GM12878 (cell line): Measurements from ENCODE around the gene TPST1. TPM values are rescaled to one million over a fixed set of nuclear protein-coding genes. Genes with fewer than 3 reads are reported as not detected.

Experiments used
- ATAC-seq: fragments of 200-7000 bp; cut with Tn5 transposase; 3 replicates; pipeline ENCODE4 v1.9.1; 2020; ENCODE audit warnings: mild to moderate bottlenecking, moderate library complexity
- BruUV-seq: library from RNA; stranded (reverse); fragments of 400-500 nt; replicated peaks from 2 replicates; lab custom pipeline; 2021; lab: Mats Ljungman, UMichigan
- CTCF ChIA-PET: fragments of 300-600 bp; sonication (Branson Sonifier 250); formaldehyde crosslinking; extraction: SDS; loops from one replicate; lab custom pipeline; 2021; ENCODE audit warnings: inconsistent platforms; lab: Yijun Ruan, JAX
- POLR2A ChIA-PET: fragments of 350-600 bp; formaldehyde crosslinking; extraction: SDS; loops from one replicate; lab custom pipeline; 2021; ENCODE audit warnings: inconsistent platforms; lab: Charles Lee
- RAD21 ChIA-PET: fragments of 300-600 bp; sonication (Branson Sonifier 250); formaldehyde crosslinking; loops from one replicate; lab custom pipeline; 2023; ENCODE audit warnings: antibody characterized with exemption; ENCODE audit not compliant: unreplicated experiment; lab: Charles Lee
- SMC1A ChIA-PET: fragments of 300-600 bp; sonication (Branson Sonifier 250); formaldehyde crosslinking; loops from one replicate; lab custom pipeline; 2023; ENCODE audit not compliant: unreplicated experiment, uncharacterized antibody; lab: Charles Lee
- DNase-seq: peaks from one replicate; pipeline ENCODE4 v3.0.0-alpha.2; 2011; ENCODE audit warnings: low read depth, low spot score
- FAIRE-seq: peaks from 3 replicates; lab custom pipeline; 2011; peaks lifted over from hg19 to GRCh38; lab: Jason Lieb, UNC
- H2AFZ ChIP-seq: 2 replicates; pipeline ENCODE4 v1.6.0; 2011; ENCODE audit warnings: low read depth, low read length, control low read depth; ENCODE audit not compliant: control insufficient read depth
- H3K27ac ChIP-seq: 2 replicates; pipeline ENCODE4 v1.5.1; 2011; ENCODE audit warnings: control low read depth; ENCODE audit not compliant: control insufficient read depth, insufficient read depth
- H3K27me3 ChIP-seq, 2 experiments: replicated peaks in 1 of 2; 2 replicates each; pipeline versions ENCODE4 v1.6.0 to v1.6.1; 2011; ENCODE audit warnings: low read length in 1 of 2; ENCODE audit not compliant: control insufficient read depth in 2 of 2, insufficient read depth in 2 of 2
- H3K36me3 ChIP-seq, 2 experiments: 2 replicates each; pipeline ENCODE4 v1.5.1; 2011; ENCODE audit warnings: low read length in 1 of 2; ENCODE audit not compliant: control insufficient read depth in 2 of 2, insufficient read depth in 2 of 2
- H3K4me1 ChIP-seq: 2 replicates; pipeline ENCODE4 v1.6.1; 2011; ENCODE audit warnings: mild to moderate bottlenecking, low read length, moderate library complexity, mixed read lengths; ENCODE audit not compliant: control insufficient read depth, insufficient read depth
- H3K4me2 ChIP-seq: 2 replicates; pipeline ENCODE4 v1.6.0; 2011; ENCODE audit warnings: control low read depth; ENCODE audit not compliant: control insufficient read depth, insufficient read depth
- H3K4me3 ChIP-seq: fragments of 200-600 bp; sonication (generic); 2 replicates; pipeline ENCODE4 v1.5.1; 2016
- H3K79me2 ChIP-seq: 2 replicates; pipeline ENCODE4 v1.6.0; 2011; ENCODE audit warnings: low read length; ENCODE audit not compliant: control insufficient read depth, insufficient read depth
- H3K9ac ChIP-seq: 2 replicates; pipeline ENCODE4 v1.8.0; 2011; ENCODE audit warnings: low read length, control low read depth, mixed read lengths; ENCODE audit not compliant: control insufficient read depth, insufficient read depth
- H3K9me3 ChIP-seq: replicated peaks from 3 replicates; pipeline ENCODE4 v1.5.1; 2011; ENCODE audit warnings: mild to moderate bottlenecking, low read length; ENCODE audit not compliant: control insufficient read depth, insufficient read depth
- H4K20me1 ChIP-seq: 2 replicates; pipeline ENCODE4 v1.6.0; 2011; ENCODE audit not compliant: control insufficient read depth, insufficient read depth
- BHLHE40 ChIP-seq, 2 experiments: fragments of 450-650 bp in 1 of 2; IDR thresholded peaks; 2 replicates each; pipeline ENCODE4 v1.6.1; 2011 to 2017; ENCODE audit warnings: low read depth in 2 of 2, borderline replicate concordance in 1 of 2, improper control_type of control experiment in 1 of 2, low read length in 1 of 2, mild to moderate bottlenecking in 1 of 2
- BMI1 ChIP-seq: fragments of 450-650 bp; IDR thresholded peaks from 2 replicates; pipeline ENCODE4 v1.6.1; 2016; ENCODE audit warnings: mild to moderate bottlenecking, moderate library complexity, borderline replicate concordance
- CBX3 ChIP-seq: fragments of 200-600 bp; sonication (generic); IDR thresholded peaks from 2 replicates; pipeline ENCODE4 v1.6.1; 2016; ENCODE audit warnings: low read depth, borderline replicate concordance
- CBX5 ChIP-seq: sonication (generic); IDR thresholded peaks from 2 replicates; pipeline ENCODE4 v1.6.1; 2016; ENCODE audit warnings: low read depth, moderate library complexity, mild to moderate bottlenecking, inconsistent platforms
- CEBPB ChIP-seq, 2 experiments: fragments of 150-350 bp in 1 of 2; IDR thresholded peaks; 2 replicates each; pipeline ENCODE4 v1.6.1; 2012 to 2014; ENCODE audit warnings: low read depth in 2 of 2, low read length in 2 of 2, borderline replicate concordance in 1 of 2, inconsistent platforms in 1 of 2
- EP300 ChIP-seq, 2 experiments: fragments of 150-350 bp in 1 of 2; IDR thresholded peaks; 2 replicates each; pipeline ENCODE4 v1.6.1; 2011 to 2012; ENCODE audit warnings: low read depth in 2 of 2, low read length in 2 of 2, borderline replicate concordance in 1 of 2, improper control_type of control experiment in 1 of 2, inconsistent platforms in 1 of 2; ENCODE audit not compliant: control insufficient read depth in 1 of 2
- FOXK2 ChIP-seq: fragments of 450-650 bp; IDR thresholded peaks from 2 replicates; pipeline ENCODE4 v1.6.1; 2017; ENCODE audit warnings: mild to moderate bottlenecking, moderate library complexity
- MTA3 ChIP-seq: IDR thresholded peaks from 2 replicates; pipeline ENCODE4 v1.6.1; 2012; ENCODE audit warnings: low read length, inconsistent platforms, borderline replicate concordance
- RAD51 ChIP-seq: fragments of 450-650 bp; IDR thresholded peaks from 2 replicates; pipeline ENCODE4 v1.6.1; 2016; ENCODE audit warnings: moderate library complexity, mild to moderate bottlenecking, inconsistent platforms
- RBBP5 ChIP-seq: fragments of 200-600 bp; sonication (generic); conservative IDR thresholded peaks from 2 replicates; pipeline ENCODE4 v1.6.1; 2016
- RFX5 ChIP-seq: IDR thresholded peaks from 2 replicates; pipeline ENCODE4 v1.6.1; 2011; ENCODE audit warnings: low read depth, low read length, improper control_type of control experiment
- SUPT20H ChIP-seq: IDR thresholded peaks from 2 replicates; pipeline ENCODE4 v1.6.1; 2011; ENCODE audit warnings: low read depth, mild to moderate bottlenecking, low read length, moderate library complexity, borderline replicate concordance; ENCODE audit not compliant: control insufficient read depth
- ZNF217 ChIP-seq: fragments of 450-650 bp; IDR thresholded peaks from 2 replicates; pipeline ENCODE4 v1.6.1; 2017; ENCODE audit warnings: antibody characterized with exemption, mild to moderate bottlenecking
- ZNF384 ChIP-seq: IDR thresholded peaks from 2 replicates; pipeline ENCODE4 v1.6.1; 2012; ENCODE audit warnings: low read depth, mild to moderate bottlenecking, low read length, improper control_type of control experiment, borderline replicate concordance
- ZZZ3 ChIP-seq: IDR thresholded peaks from 2 replicates; pipeline ENCODE4 v1.6.1; 2011; ENCODE audit warnings: low read depth; ENCODE audit not compliant: control insufficient read depth, insufficient read length
- WGBS: methylation state at CpG from one replicate; pipeline ENCODE4 v1.1.6; 2016; ENCODE audit warnings: low lambda C conversion rate; ENCODE audit not compliant: insufficient replicate concordance, insufficient coverage; ENCODE audit errors: missing lambda C conversion rate; 5-methylcytosine and 5-hydroxymethylcytosine counted together
- in situ Hi-C: fragments of 300-500 bp; cut with MboI; formaldehyde crosslinking; loops from 9 replicates; pipeline ENCODE4 v1.14.3; 2018; ENCODE audit warnings: mixed read lengths
- intact Hi-C: fragments of 100-400 bp; cut with micrococcal nuclease; formaldehyde crosslinking; loops from one replicate; pipeline ENCODE4 v1.14.2; 2022; ENCODE audit not compliant: unreplicated experiment
- polyA plus RNA-seq, 11 experiments: library from polyadenylated mRNA; depleted of rRNA in 4 of 11; unstranded in 6 of 11; stranded (reverse) in 5 of 11; fragments of >200 nt; fragmentation: Nextera tagmentation in 4 of 11; fragmentation: Illumina TruSeq in 1 of 11; extraction: Ambion mirVana in 4 of 11; extraction: Trizol in 1 of 11; gene quantifications; 1 replicate in 1 of 11; 2 replicates in 10 of 11; pipeline versions ENCODE4 v1.2.1 to v1.2.3, GENCODE V29; 2011 to 2016; ENCODE audit warnings: inconsistent platforms in 2 of 11, missing spikeins in 2 of 11, low read depth in 1 of 11
- total RNA-seq, 4 experiments: library from RNA; depleted of rRNA in 3 of 4; stranded (reverse); fragments of >200 nt in 3 of 4; fragmentation: Illumina TruSeq in 1 of 4; extraction: Trizol in 1 of 4; gene quantifications; 2 replicates each; pipeline versions ENCODE4 v1.2.1 to v1.2.3, GENCODE V29; 2013 to 2021
- TF ChIP-seq, protein P1 (sequence below): IDR thresholded peaks from 2 replicates; pipeline ENCODE4 v1.6.1; 2012; ENCODE audit warnings: low read depth, low read length, improper control_type of control experiment
- TF ChIP-seq, protein P2 (sequence below): fragments of 450-650 bp; IDR thresholded peaks from 2 replicates; pipeline ENCODE4 v1.6.1; 2016; ENCODE audit warnings: mild to moderate bottlenecking

The TPST1 gene
- total and polyA plus RNA-seq, 10 of the 15 experiments (the other 5 are each of a cell fraction or from before 2014, with no cell fraction given), result 1.1 to 10.6 (median 7.5) TPM

DNA sequence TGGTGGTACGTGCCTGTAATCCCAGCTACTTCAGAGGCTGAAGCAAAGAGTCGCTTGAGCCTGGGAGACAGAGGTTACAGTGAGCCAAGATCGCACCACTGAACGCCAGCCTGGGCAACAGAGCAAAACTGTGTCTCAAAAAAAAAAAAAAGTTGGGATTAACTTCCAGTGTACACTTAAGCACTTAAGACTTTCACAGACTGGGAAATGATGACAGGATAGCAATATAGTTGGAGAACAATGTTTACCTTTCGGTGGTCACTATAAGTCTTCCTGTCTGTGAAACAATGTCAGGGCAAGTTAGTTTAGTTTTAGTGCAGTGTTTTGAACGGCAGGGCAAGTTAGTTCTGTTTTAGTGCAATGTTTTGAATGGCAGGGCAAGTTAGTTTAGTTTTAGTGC, 130.2 kb downstream of the TPST1 start:
- no peaks in the 10 kb centered on the region for H3K4me1 ChIP-seq
- DNase-seq (no peak), FAIRE-seq (no peak), ATAC-seq (no peak)
- ChIA-PET CTCF (no interaction called here), SMC1A (no interaction called here), RAD21 (no interaction called here), POLR2A (no interaction called here)
- BruUV-seq, result no TSS peak
- H3K36me3 ChIP-seq, result no peaks in the 10 kb centered on the region
- no peak overlapping the region for H3K27ac ChIP-seq
- no peaks in the 10 kb centered on the region for H3K27me3 ChIP-seq
- WGBS, result 75% methylated on average over 6 of the region's 6 CpGs
- no peaks in the 10 kb centered on the region for H3K9me3 ChIP-seq
- H2AFZ ChIP-seq, result no peak overlapping the region
- intact Hi-C loops (no loop called here), in situ Hi-C loops (no loop called here)
- H3K9ac ChIP-seq, result no peak overlapping the region
- H4K20me1 ChIP-seq, result no peaks in the 10 kb centered on the region
- H3K4me2 ChIP-seq, result no peak overlapping the region
- H3K79me2 ChIP-seq, result no peaks in the 10 kb centered on the region
- TF ChIP-seq ZZZ3 (no peak), ZNF384 (no peak), SUPT20H (no peak), EP300 (IDR thresholded peaks at IDR 0.05; ENCODE audit: borderline replicate concordance in 1 of 2, control insufficient read depth in 1 of 2, low read depth in 2 of 2, low read length in 2 of 2) (no peak), BHLHE40 (IDR thresholded peaks at IDR 0.05; ENCODE audit: borderline replicate concordance in 1 of 2, low read depth in 2 of 2, low read length in 1 of 2) (no peak), MTA3 (no peak), FOXK2 (no peak), RFX5 (no peak), ZNF217 (no peak), RAD51 (no peak), CBX3 (no peak), RBBP5 (no peak), CBX5 (no peak), BMI1 (no peak), CEBPB (IDR thresholded peaks at IDR 0.05; ENCODE audit: borderline replicate concordance in 1 of 2, low read depth in 2 of 2, low read length in 2 of 2) (no peak)
- TF ChIP-seq, protein P1, sequence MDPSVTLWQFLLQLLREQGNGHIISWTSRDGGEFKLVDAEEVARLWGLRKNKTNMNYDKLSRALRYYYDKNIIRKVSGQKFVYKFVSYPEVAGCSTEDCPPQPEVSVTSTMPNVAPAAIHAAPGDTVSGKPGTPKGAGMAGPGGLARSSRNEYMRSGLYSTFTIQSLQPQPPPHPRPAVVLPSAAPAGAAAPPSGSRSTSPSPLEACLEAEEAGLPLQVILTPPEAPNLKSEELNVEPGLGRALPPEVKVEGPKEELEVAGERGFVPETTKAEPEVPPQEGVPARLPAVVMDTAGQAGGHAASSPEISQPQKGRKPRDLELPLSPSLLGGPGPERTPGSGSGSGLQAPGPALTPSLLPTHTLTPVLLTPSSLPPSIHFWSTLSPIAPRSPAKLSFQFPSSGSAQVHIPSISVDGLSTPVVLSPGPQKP, result no peak
- TF ChIP-seq, protein P2, sequence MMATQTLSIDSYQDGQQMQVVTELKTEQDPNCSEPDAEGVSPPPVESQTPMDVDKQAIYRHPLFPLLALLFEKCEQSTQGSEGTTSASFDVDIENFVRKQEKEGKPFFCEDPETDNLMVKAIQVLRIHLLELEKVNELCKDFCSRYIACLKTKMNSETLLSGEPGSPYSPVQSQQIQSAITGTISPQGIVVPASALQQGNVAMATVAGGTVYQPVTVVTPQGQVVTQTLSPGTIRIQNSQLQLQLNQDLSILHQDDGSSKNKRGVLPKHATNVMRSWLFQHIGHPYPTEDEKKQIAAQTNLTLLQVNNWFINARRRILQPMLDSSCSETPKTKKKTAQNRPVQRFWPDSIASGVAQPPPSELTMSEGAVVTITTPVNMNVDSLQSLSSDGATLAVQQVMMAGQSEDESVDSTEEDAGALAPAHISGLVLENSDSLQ, result no peak
- no peak overlapping the region for H3K4me3 ChIP-seq
